OCI-LY3 (cell line): ENCODE results near the gene ATP10A.

Source experiments
- H2AFZ ChIP-seq: fragments of 200-600, 300-600 bp; shearing (Covaris generic); 2 replicates; pipeline ENCODE4 v1.6.0; 2014; ENCODE audit warnings: antibody characterized with exemption, low read depth, low read length
- H3K27ac ChIP-seq: fragments of 200-600, 300-600 bp; sonication (generic); 2 replicates; pipeline ENCODE4 v1.5.1; 2014; ENCODE audit warnings: mild to moderate bottlenecking, low read length, moderate library complexity, mixed read lengths
- H3K27me3 ChIP-seq: fragments of 200-600, 300-600 bp; sonication (generic); 2 replicates; pipeline ENCODE4 v1.6.1; 2014; ENCODE audit warnings: low read depth, low read length, mixed read lengths
- H3K36me3 ChIP-seq: fragments of 200-600, 300-600 bp; sonication (generic); replicated peaks from 2 replicates; pipeline ENCODE3; 2014; ENCODE audit warnings: low read depth, low read length, mixed read lengths
- H3K4me1 ChIP-seq: fragments of 300-600, 200-600 bp; sonication (generic); 2 replicates; pipeline ENCODE4 v1.6.1; 2014; ENCODE audit warnings: low read length, mixed read lengths
- H3K4me2 ChIP-seq: fragments of 200-600, 300-600 bp; sonication (generic); 2 replicates; pipeline ENCODE4 v1.6.1; 2014; ENCODE audit warnings: low read length, mixed read lengths
- H3K4me3 ChIP-seq: fragments of 300-600, 200-600 bp; sonication (generic); 2 replicates; pipeline ENCODE4 v1.5.1; 2014; ENCODE audit warnings: antibody characterized with exemption, mild to moderate bottlenecking, low read length, moderate library complexity
- H3K79me2 ChIP-seq: fragments of 300-600, 200-600 bp; shearing (Covaris generic); 2 replicates; pipeline ENCODE4 v1.6.1; 2014; ENCODE audit warnings: mild to moderate bottlenecking, low read length, mixed read lengths
- H3K9ac ChIP-seq: fragments of 300-600, 200-600 bp; shearing (Covaris generic); 2 replicates; pipeline ENCODE4 v1.6.0; 2014; ENCODE audit warnings: mild to moderate bottlenecking, low read length, moderate library complexity
- H3K9me3 ChIP-seq: fragments of 200-600, 300-600 bp; shearing (Covaris generic); 2 replicates; pipeline ENCODE4 v1.6.1; 2014; ENCODE audit warnings: low read length, mixed read lengths; ENCODE audit not compliant: insufficient read depth
- H4K20me1 ChIP-seq: fragments of 200-600, 300-600 bp; sonication (generic); 2 replicates; pipeline ENCODE4 v1.6.1; 2016; ENCODE audit warnings: low read length, mixed read lengths; ENCODE audit not compliant: insufficient read depth
- EZH2phosphoT487 ChIP-seq: fragments of 200-600 bp; shearing (Covaris generic); IDR thresholded peaks from 2 replicates; pipeline ENCODE4 v1.6.1; 2018; ENCODE audit warnings: antibody characterized with exemption, mixed run types, low read depth
- TF ChIP-seq, protein P1 (sequence below): fragments of 200-600, 300-600 bp; sonication (generic); IDR thresholded peaks from 2 replicates; pipeline ENCODE4 v1.5.1; 2014; ENCODE audit warnings: antibody characterized with exemption, low read length, low read depth

The ATP10A gene

GRCh38 chr15:25728816-25729215 lies 134.3 kb downstream of the ATP10A start:
- H3K4me1 ChIP-seq: no peaks in the 10 kb centered on the region
- no peak overlapping the region for H3K9ac ChIP-seq
- no peaks in the 10 kb centered on the region for H3K9me3 ChIP-seq
- no peaks in the 10 kb centered on the region for H4K20me1 ChIP-seq
- no peak overlapping the region for H2AFZ ChIP-seq
- H3K27me3 ChIP-seq: no peaks in the 10 kb centered on the region
- no peaks in the 10 kb centered on the region for H3K79me2 ChIP-seq
- H3K27ac ChIP-seq: no peak overlapping the region
- H3K36me3 ChIP-seq: no peaks in the 10 kb centered on the region
- TF ChIP-seq, protein P1, sequence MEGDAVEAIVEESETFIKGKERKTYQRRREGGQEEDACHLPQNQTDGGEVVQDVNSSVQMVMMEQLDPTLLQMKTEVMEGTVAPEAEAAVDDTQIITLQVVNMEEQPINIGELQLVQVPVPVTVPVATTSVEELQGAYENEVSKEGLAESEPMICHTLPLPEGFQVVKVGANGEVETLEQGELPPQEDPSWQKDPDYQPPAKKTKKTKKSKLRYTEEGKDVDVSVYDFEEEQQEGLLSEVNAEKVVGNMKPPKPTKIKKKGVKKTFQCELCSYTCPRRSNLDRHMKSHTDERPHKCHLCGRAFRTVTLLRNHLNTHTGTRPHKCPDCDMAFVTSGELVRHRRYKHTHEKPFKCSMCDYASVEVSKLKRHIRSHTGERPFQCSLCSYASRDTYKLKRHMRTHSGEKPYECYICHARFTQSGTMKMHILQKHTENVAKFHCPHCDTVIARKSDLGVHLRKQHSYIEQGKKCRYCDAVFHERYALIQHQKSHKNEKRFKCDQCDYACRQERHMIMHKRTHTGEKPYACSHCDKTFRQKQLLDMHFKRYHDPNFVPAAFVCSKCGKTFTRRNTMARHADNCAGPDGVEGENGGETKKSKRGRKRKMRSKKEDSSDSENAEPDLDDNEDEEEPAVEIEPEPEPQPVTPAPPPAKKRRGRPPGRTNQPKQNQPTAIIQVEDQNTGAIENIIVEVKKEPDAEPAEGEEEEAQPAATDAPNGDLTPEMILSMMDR: no peak
- TF ChIP-seq EZH2phosphoT487: no peak
- no peak overlapping the region for H3K4me2 ChIP-seq
- H3K4me3 ChIP-seq: no peak overlapping the region

DNA sequence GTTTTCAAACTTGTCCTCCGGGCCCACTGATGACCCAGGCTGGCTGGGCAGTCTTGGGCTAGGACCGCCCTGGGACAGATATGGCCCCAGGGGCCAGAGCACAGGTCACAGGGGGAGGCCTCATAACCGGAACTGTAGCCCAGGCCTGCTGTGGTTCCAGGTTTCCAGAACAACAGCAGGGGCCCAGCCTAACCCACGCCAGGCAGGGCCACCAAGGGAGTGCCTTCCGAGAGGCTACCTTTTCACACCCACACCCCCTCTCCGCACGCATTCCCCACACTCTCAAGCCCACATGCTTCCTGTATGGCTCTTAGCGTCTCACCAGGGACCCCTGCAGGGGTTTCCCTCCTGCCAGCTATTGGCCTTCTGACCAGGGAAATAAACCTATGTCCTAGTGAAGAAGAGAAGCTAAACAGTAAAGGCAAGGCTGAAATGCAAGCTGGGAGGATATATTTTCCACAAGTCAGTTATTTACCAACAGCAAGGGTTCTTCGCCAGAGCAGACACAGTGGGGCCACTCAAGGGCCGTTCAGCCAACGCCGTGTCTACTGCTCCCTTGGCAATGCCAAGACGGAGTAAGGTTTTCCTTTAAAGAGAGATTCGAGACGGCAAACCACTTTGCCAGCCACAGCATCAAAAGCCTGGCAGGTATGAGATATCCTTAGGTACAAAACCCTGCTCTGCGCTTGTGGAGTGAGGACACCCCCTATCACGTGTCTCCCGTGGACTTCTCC lies 135.1 kb downstream of the ATP10A start:
- no peak overlapping the region for H2AFZ ChIP-seq
- no peaks in the 10 kb centered on the region for H3K9me3 ChIP-seq
- H3K4me2 ChIP-seq: no peak overlapping the region
- H3K4me3 ChIP-seq: no peak overlapping the region
- TF ChIP-seq, protein P1: no peak
- TF ChIP-seq EZH2phosphoT487: no peak
- H3K4me1 ChIP-seq: no peaks in the 10 kb centered on the region
- no peaks in the 10 kb centered on the region for H3K79me2 ChIP-seq
- H4K20me1 ChIP-seq: no peaks in the 10 kb centered on the region
- no peaks in the 10 kb centered on the region for H3K27me3 ChIP-seq
- no peaks in the 10 kb centered on the region for H3K36me3 ChIP-seq
- no peak overlapping the region for H3K9ac ChIP-seq
- no peak overlapping the region for H3K27ac ChIP-seq

DNA sequence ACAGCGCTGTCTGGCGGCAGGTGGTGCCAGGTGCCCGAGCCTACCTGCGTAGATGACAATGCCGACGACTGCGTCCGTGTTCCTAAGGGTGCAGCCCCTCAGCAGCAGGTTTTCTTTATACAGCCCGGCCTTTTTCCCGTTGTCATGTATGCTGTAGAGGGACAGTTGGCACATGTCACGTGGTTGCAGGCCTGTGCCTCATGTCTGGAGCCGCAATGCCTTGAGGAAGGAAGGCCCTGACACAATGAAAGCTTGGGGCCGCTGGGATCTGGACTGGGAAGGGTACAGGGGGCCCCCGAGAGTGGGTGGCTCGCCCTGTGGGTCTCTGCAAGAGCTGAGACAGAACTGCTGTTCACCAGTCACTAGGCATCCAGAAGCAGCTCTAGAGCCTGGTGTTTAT lies 136.0 kb downstream of the ATP10A start:
- H3K27ac ChIP-seq: no peak overlapping the region
- H4K20me1 ChIP-seq: no peaks in the 10 kb centered on the region
- H3K9ac ChIP-seq: no peak overlapping the region
- TF ChIP-seq, protein P1: no peak
- no peak for TF ChIP-seq EZH2phosphoT487
- no peaks in the 10 kb centered on the region for H3K27me3 ChIP-seq
- no peak overlapping the region for H3K4me3 ChIP-seq
- H3K36me3 ChIP-seq: no peaks in the 10 kb centered on the region
- no peaks in the 10 kb centered on the region for H3K79me2 ChIP-seq
- no peak overlapping the region for H3K4me2 ChIP-seq
- no peak overlapping the region for H2AFZ ChIP-seq
- H3K4me1 ChIP-seq: no peaks in the 10 kb centered on the region
- H3K9me3 ChIP-seq: no peaks in the 10 kb centered on the region

DNA sequence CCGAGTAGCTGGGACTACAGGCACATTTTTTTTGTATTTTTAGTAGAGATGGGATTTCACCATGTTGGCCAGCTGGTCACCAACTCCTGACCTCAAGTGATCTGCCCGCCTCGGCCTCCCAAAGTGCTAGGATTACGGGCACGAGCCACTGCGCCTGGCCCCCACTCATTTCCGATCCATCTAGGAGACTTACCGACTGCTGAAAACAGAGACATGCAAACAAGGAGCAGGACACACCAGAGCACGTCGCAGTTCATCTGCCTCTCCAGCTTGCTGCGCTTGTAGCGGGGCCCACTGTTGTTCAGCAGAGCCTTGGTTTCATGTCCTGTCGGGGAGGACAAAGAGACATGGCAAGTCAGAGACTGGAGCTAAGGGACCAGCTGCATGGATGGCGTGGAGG lies 137.4 kb downstream of the ATP10A start:
- H4K20me1 ChIP-seq: no peaks in the 10 kb centered on the region
- TF ChIP-seq, protein P1: no peak
- TF ChIP-seq EZH2phosphoT487: no peak
- H3K79me2 ChIP-seq: no peaks in the 10 kb centered on the region
- H3K4me2 ChIP-seq: no peak overlapping the region
- H3K9me3 ChIP-seq: no peaks in the 10 kb centered on the region
- no peak overlapping the region for H3K9ac ChIP-seq
- no peak overlapping the region for H3K27ac ChIP-seq
- no peaks in the 10 kb centered on the region for H3K27me3 ChIP-seq
- no peaks in the 10 kb centered on the region for H3K4me1 ChIP-seq
- no peaks in the 10 kb centered on the region for H3K36me3 ChIP-seq
- no peak overlapping the region for H2AFZ ChIP-seq
- no peak overlapping the region for H3K4me3 ChIP-seq
